ENCODE data around the gene PGLYRP1. TPM values are rescaled to one million over a fixed set of nuclear protein-coding genes. Genes with fewer than 3 reads are reported as not detected.
A peak's percentile ranks its signal among the peaks of the same experiment; 100 is the strongest.

PGLYRP1 gene
- total and polyA plus RNA-seq, 12 donors: 0.16 to 1.1 (median 0.81) TPM; not detected in 9

DNA sequence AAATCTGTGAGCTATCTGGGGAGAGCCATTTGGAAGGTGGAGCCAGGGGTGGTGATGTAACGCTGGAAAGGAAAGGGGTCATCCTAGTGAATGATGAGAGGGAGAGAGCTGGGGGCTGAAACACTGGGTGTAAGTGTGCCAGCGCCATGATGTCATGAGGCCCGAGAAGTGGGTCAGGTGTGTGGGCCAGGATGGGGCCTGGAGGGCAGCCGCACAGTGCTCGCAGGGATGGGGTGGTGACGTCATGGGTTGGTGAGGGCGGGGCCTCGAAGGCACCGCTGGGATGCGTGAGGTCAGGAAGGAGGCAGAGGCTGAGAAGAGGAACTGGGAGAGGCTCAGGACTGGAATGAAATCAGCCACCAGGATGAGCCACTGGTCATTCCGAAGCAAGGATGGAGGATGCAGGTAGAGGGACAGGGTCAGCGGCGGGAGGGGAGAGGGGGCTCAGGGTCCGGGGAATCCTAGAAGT, 23.2 kb downstream of the PGLYRP1 start:
- peaks cover 0 to 22% (median 0%) of the 10 kb centered on the region in 9 donors for H3K36me3 ChIP-seq
- no peak overlapping the region for H3K27ac ChIP-seq
- H3K4me3 ChIP-seq: no peak overlapping the region
- DNase-seq (no peak), ATAC-seq (no peak)
- TF ChIP-seq, protein P1, sequence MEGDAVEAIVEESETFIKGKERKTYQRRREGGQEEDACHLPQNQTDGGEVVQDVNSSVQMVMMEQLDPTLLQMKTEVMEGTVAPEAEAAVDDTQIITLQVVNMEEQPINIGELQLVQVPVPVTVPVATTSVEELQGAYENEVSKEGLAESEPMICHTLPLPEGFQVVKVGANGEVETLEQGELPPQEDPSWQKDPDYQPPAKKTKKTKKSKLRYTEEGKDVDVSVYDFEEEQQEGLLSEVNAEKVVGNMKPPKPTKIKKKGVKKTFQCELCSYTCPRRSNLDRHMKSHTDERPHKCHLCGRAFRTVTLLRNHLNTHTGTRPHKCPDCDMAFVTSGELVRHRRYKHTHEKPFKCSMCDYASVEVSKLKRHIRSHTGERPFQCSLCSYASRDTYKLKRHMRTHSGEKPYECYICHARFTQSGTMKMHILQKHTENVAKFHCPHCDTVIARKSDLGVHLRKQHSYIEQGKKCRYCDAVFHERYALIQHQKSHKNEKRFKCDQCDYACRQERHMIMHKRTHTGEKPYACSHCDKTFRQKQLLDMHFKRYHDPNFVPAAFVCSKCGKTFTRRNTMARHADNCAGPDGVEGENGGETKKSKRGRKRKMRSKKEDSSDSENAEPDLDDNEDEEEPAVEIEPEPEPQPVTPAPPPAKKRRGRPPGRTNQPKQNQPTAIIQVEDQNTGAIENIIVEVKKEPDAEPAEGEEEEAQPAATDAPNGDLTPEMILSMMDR (IDR thresholded peaks at IDR 0.05): no peak
- H3K9me3 ChIP-seq: no peaks in the 10 kb centered on the region
- peaks cover 3 to 27% (median 16%) of the 10 kb centered on the region in 9 donors for H3K4me1 ChIP-seq
- intact Hi-C loops (cut with DNase I): loop anchor here in 3 of 10 donors (5.0 to 10.0 kb wide), 3 partner anchors 72 to 137 kb away; partner anchors contain the start of genes FOXA3 (in 1 of the 3), NANOS2 (in 1 of the 3) and SYMPK (in 1 of the 3)
- peaks cover 0 to 20% (median 0%) of the 10 kb centered on the region in 7 donors for H3K27me3 ChIP-seq
- 12 to 15% methylated on average over 14 of the region's 14 CpGs for WGBS, 2 donors

DNA sequence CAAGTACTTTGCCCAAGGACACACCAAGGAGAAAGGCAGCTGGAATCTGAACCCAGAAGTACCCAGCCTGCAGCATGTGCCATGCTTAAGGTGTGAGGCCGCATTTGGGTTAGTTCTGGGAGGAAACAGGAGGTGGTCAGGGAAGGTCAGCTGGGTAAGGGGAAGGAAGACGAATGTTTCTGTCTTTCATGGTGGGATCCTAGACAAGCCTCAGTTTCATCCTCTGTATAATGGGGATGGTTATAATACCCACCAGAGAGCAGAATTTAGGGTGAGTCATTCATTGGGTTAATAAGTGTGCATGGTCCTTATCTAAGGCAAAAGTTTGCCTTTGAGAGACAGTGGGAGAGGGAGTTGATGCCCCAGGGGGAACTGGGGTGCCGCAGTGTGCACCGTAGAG, 24.0 kb downstream of the PGLYRP1 start:
- H3K36me3 ChIP-seq: peaks cover 0 to 22% (median 0%) of the 10 kb centered on the region in 9 donors
- WGBS, 2 donors: 91 to 96% methylated on average over 4 of the region's 4 CpGs
- TF ChIP-seq, protein P1 (IDR thresholded peaks at IDR 0.05): no peak
- no peak overlapping the region for H3K27ac ChIP-seq
- DNase-seq: no peak
- peaks cover 0 to 20% (median 0%) of the 10 kb centered on the region in 7 donors for H3K27me3 ChIP-seq
- ATAC-seq: no peak
- H3K9me3 ChIP-seq: no peaks in the 10 kb centered on the region
- peaks cover 3 to 32% (median 21%) of the 10 kb centered on the region in 9 donors for H3K4me1 ChIP-seq
- H3K4me3 ChIP-seq: no peak overlapping the region
- intact Hi-C loops (cut with DNase I): loop anchor here in 2 of 10 donors (5.0 kb wide), 2 partner anchors 72 to 137 kb away; partner anchors contain the start of genes FOXA3 (in 1 of the 2) and SYMPK (in 1 of the 2)

DNA sequence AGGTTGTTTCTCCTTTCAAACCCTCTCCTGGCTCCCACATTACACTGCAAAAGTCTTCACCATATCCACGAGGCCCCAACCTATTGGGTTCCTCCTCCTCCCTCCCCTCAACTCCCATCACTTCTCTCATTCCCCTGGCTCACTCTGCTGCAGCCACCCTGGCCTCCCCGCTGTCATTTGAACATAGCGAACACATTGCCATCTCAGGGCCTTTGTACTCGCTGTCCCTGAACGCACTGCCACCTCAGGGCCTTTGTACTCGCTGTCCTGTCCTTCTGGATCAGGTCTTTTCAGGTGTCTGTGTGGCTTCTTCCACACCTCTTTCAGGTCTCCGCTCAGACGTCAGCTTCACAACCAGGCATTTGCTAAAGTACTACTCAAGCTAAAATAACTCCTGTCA, 25.9 kb downstream of the PGLYRP1 start:
- WGBS, 2 donors: 80 to 91% methylated on average over 8 of the region's 8 CpGs
- no peak for ATAC-seq
- TF ChIP-seq, protein P1 (IDR thresholded peaks at IDR 0.05): no peak
- DNase-seq: no peak
- Histone ChIP-seq H3K4me1 (peaks cover 3 to 32% (median 21%) of the 10 kb centered on the region in 9 donors), H3K36me3 (peaks cover 0 to 13% (median 0%) of the 10 kb centered on the region in 9 donors), H3K4me3 (no peak overlapping the region), H3K27ac (no peak overlapping the region), H3K27me3 (peaks cover 0 to 20% (median 0%) of the 10 kb centered on the region in 7 donors), H3K9me3 (no peaks in the 10 kb centered on the region)
- intact Hi-C loops (cut with DNase I): loop anchor here in 2 of 10 donors (5.0 kb wide), 2 partner anchors 70 to 135 kb away; partner anchors contain the start of genes FOXA3 (in 1 of the 2) and SYMPK (in 1 of the 2)

DNA sequence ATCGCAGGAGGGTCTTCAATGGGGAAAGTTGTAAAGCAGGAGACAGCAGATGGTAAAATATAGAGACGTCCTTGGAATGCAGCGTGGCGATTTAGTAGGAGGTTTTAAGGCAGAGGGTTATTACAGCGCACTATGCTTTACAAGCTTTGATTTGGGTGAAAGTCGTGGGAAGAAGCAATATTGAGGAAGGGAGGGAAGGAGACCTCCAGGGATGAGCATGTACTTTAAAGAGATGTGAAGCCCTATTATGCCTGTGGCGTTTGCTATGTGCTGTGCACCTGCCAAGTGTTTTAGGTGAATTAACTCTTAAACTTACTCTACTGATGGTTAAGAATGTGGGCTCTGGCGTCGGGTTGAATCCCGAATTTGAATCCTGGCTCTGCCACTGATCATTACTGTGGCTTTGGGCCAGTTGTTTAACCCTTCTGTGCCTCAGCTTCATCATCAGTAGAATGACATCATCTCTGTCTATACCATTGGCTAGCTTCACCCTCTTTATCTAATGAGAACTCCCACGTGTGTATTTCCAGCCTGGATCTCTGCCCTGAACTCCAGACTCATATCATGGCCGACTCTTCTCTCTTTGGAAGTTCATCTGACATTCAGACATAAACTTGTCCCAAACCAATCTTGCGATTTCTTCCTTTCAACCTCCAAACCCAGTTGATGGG, 27.0 kb downstream of the PGLYRP1 start:
- DNase-seq (no peak), ATAC-seq (no peak)
- TF ChIP-seq, protein P1 (IDR thresholded peaks at IDR 0.05): no peak
- Histone ChIP-seq H3K36me3 (peaks cover 0 to 7% (median 0%) of the 10 kb centered on the region in 9 donors), H3K27ac (peak overlapping the region in 8 of 10 donors; percentile 61 to 91 (median 82)), H3K4me1 (peaks cover 3 to 30% (median 21%) of the 10 kb centered on the region in 9 donors), H3K27me3 (peaks cover 0 to 16% (median 0%) of the 10 kb centered on the region in 7 donors), H3K9me3 (no peaks in the 10 kb centered on the region), H3K4me3 (peak overlapping the region; percentile 61 to 94 (median 79))
- 8 to 10% methylated on average over 13 of the region's 13 CpGs for WGBS, 2 donors
- intact Hi-C loops (cut with DNase I): loop anchor here in 2 of 10 donors (5.0 kb wide), 2 partner anchors 69 to 134 kb away; partner anchors contain the start of genes FOXA3 (in 1 of the 2) and SYMPK (in 1 of the 2)

All from heart right ventricle (tissue), 16 donors.